ENCODE results near the gene OAS3. TPM values are rescaled to one million over a fixed set of nuclear protein-coding genes. Genes with fewer than 3 reads are reported as not detected.
"Not testable (repeated sequence)": the region's sequence is repeated elsewhere in the genome, so short reads cannot be mapped to it uniquely, and the experiment has no call there.

Gene OAS3
- polyA plus RNA-seq, 1 of the 3 experiments (the other 2 are of a cell fraction) = 3.0 TPM

DNA sequence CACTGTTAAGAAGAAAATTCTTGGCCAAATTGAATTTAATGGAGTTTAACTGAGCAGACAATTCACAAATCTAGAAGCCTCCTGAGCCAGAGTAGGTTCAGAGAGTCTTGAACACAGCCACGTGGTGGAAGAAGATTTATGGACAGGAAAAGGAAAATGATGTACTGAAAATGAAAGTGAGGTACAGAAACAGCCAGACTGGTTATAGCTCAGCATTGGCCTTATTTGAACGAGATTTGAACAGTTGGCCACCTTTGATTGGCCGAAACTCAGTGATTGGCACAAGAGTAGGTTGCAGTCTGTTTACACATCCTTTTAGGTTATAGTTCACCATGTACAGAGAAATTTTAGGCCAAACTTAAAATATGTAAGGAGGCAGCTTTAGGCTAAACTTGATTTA lies 50.0 kb downstream of the OAS3 start:
- Histone ChIP-seq H3K79me2 (ENCODE audit: insufficient read depth) (no peaks in the 10 kb centered on the region), H3K4me3 (ENCODE audit: low read depth in 2 of 2, low read length in 1 of 2) (no peak overlapping the region), H2AFZ (ENCODE audit: low read depth) (no peak overlapping the region), H3K27ac (ENCODE audit: low read depth in 2 of 2, low read length in 1 of 2) (no peak overlapping the region), H4K20me1 (ENCODE audit: insufficient read depth) (no peaks in the 10 kb centered on the region), H3K4me2 (no peak overlapping the region), H3K9me3 (no peaks in the 10 kb centered on the region), H3K9ac (no peak overlapping the region), H3K27me3 (ENCODE audit: insufficient read depth) (no peaks in the 10 kb centered on the region), H3K4me1 (ENCODE audit: control insufficient read depth in 1 of 2, insufficient read depth in 2 of 2, low read depth in 1 of 2, low read length in 1 of 2) (no peaks in the 10 kb centered on the region), H3K9me2 (no peaks in the 10 kb centered on the region), H3F3A (replicated peaks; ENCODE audit: insufficient read depth) (no peaks in the 10 kb centered on the region), H3K36me3 (replicated peaks in 1 of 2; ENCODE audit: control insufficient read depth in 1 of 2, insufficient read depth in 2 of 2, low read length in 1 of 2) (no peaks in the 10 kb centered on the region)
- WGBS (ENCODE audit: low lambda C conversion rate) = 26% methylated on average over 3 of the region's 3 CpGs
- DNase-seq = no peak
- CTCF ChIA-PET = interaction anchor here (1.6 kb wide), 1 partner anchor 42 kb away, joined by 6 read pairs; no protein-coding TSS in a partner anchor
- POLR2A ChIA-PET = no interaction called here
- TF ChIP-seq, protein P1, sequence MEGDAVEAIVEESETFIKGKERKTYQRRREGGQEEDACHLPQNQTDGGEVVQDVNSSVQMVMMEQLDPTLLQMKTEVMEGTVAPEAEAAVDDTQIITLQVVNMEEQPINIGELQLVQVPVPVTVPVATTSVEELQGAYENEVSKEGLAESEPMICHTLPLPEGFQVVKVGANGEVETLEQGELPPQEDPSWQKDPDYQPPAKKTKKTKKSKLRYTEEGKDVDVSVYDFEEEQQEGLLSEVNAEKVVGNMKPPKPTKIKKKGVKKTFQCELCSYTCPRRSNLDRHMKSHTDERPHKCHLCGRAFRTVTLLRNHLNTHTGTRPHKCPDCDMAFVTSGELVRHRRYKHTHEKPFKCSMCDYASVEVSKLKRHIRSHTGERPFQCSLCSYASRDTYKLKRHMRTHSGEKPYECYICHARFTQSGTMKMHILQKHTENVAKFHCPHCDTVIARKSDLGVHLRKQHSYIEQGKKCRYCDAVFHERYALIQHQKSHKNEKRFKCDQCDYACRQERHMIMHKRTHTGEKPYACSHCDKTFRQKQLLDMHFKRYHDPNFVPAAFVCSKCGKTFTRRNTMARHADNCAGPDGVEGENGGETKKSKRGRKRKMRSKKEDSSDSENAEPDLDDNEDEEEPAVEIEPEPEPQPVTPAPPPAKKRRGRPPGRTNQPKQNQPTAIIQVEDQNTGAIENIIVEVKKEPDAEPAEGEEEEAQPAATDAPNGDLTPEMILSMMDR (IDR thresholded peaks at IDR 0.05) = no peak

DNA sequence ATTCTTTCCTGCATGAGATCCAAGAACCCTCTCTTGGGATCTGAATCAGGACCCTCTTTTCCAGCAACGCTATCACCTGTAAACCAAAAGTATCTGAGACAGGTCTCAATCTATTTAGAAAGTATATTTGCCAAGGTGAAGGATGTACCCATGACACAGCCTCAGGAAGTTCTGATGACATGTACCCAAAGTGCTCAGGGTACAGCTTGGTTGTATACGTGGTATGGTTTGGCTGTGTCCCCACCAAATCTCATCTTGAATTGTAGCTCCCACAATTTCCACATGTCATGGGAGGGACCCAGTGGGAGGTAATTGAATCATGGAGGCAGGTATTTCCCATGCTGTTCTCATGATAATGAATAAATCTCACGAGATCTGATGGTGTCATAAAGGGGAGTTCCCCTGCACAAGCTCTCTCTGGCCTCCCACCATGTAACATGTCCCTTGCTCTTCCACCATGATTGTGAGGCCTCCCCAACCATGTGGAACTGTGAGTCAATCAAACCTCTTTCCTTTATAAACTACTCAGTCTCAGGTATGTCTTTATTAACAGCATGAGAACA lies 50.6 kb downstream of the OAS3 start:
- H3K4me2 ChIP-seq; POLR2A ChIA-PET; H3K27me3 ChIP-seq (ENCODE audit: insufficient read depth); DNase-seq; H3K9ac ChIP-seq; H3K9me3 ChIP-seq; H3K4me1 ChIP-seq (ENCODE audit: control insufficient read depth in 1 of 2, insufficient read depth in 2 of 2, low read depth in 1 of 2, low read length in 1 of 2); H3K27ac ChIP-seq (ENCODE audit: low read depth in 2 of 2, low read length in 1 of 2); H3F3A ChIP-seq (replicated peaks; ENCODE audit: insufficient read depth); H3K79me2 ChIP-seq (ENCODE audit: insufficient read depth); H3K9me2 ChIP-seq; H3K36me3 ChIP-seq (replicated peaks in 1 of 2; ENCODE audit: control insufficient read depth in 1 of 2, insufficient read depth in 2 of 2, low read length in 1 of 2); H4K20me1 ChIP-seq (ENCODE audit: insufficient read depth); H2AFZ ChIP-seq (ENCODE audit: low read depth); H3K4me3 ChIP-seq (ENCODE audit: low read depth in 2 of 2, low read length in 1 of 2): not testable (repeated sequence)
- WGBS (ENCODE audit: low lambda C conversion rate) = 32% methylated on average over 3 of the region's 3 CpGs
- CTCF ChIA-PET = interaction anchor here (1.6 kb wide), 1 partner anchor 42 kb away, joined by 6 read pairs; no protein-coding TSS in a partner anchor

DNA sequence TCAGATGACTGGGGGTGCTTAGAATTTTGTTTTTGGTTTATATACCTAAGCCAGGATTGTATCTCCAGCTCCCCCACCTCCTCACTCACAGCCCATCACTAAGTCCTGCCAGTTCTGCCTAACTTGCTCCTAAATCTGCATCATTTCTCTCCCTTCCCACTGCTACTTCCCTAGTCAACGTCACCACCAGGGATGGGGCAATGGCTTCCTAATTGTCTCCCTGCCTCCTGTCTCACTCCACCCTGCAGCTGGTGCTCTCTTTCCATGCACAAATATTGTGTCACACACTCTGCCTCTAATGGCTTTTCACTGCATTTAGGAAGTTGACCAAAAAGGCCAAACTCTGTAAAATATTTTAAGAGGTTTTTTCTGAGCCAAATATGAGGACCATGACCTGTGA lies 51.5 kb downstream of the OAS3 start:
- ChIA-PET POLR2A (no interaction called here), CTCF (interaction anchor here (1.6 kb wide), 1 partner anchor 41 kb away, joined by 6 read pairs; no protein-coding TSS in a partner anchor)
- H3K27ac ChIP-seq (ENCODE audit: low read depth in 2 of 2, low read length in 1 of 2) = no peak overlapping the region
- no peak overlapping the region for H3K9ac ChIP-seq
- H3K4me3 ChIP-seq (ENCODE audit: low read depth in 2 of 2, low read length in 1 of 2) = no peak overlapping the region
- H3K9me3 ChIP-seq = no peaks in the 10 kb centered on the region
- DNase-seq = no peak
- H3K36me3 ChIP-seq (replicated peaks in 1 of 2; ENCODE audit: control insufficient read depth in 1 of 2, insufficient read depth in 2 of 2, low read length in 1 of 2) = no peaks in the 10 kb centered on the region
- no peaks in the 10 kb centered on the region for H3K9me2 ChIP-seq
- WGBS (ENCODE audit: low lambda C conversion rate) = 18% methylated on average over 1 of the region's 1 CpG
- no peaks in the 10 kb centered on the region for H3K4me1 ChIP-seq (ENCODE audit: control insufficient read depth in 1 of 2, insufficient read depth in 2 of 2, low read depth in 1 of 2, low read length in 1 of 2)
- no peak overlapping the region for H3K4me2 ChIP-seq
- H3K79me2 ChIP-seq (ENCODE audit: insufficient read depth) = no peaks in the 10 kb centered on the region
- H4K20me1 ChIP-seq (ENCODE audit: insufficient read depth) = no peaks in the 10 kb centered on the region
- no peaks in the 10 kb centered on the region for H3F3A ChIP-seq (replicated peaks; ENCODE audit: insufficient read depth)
- no peaks in the 10 kb centered on the region for H3K27me3 ChIP-seq (ENCODE audit: insufficient read depth)
- no peak overlapping the region for H2AFZ ChIP-seq (ENCODE audit: low read depth)
- TF ChIP-seq RCOR1 (IDR thresholded peaks at IDR 0.05; ENCODE audit: low read length) (no peak), RAD21 (IDR thresholded peaks at IDR 0.05; ENCODE audit: low read length) (no peak), SMC3 (IDR thresholded peaks at IDR 0.05; ENCODE audit: low read depth, low read length) (no peak), GATA2 (CRISPR knock-in tag; IDR thresholded peaks at IDR 0.05) (no peak), ELF1 (IDR thresholded peaks at IDR 0.05) (no peak), GABPA (IDR thresholded peaks at IDR 0.05; ENCODE audit: low read depth) (no peak), SIN3A (IDR thresholded peaks at IDR 0.05; ENCODE audit: borderline replicate concordance, low read depth, low read length) (no peak), NRF1 (IDR thresholded peaks at IDR 0.05; ENCODE audit: low read depth, low read length) (no peak), YY1 (IDR thresholded peaks at IDR 0.05; ENCODE audit: low read depth) (no peak)
- TF ChIP-seq, protein P2, sequence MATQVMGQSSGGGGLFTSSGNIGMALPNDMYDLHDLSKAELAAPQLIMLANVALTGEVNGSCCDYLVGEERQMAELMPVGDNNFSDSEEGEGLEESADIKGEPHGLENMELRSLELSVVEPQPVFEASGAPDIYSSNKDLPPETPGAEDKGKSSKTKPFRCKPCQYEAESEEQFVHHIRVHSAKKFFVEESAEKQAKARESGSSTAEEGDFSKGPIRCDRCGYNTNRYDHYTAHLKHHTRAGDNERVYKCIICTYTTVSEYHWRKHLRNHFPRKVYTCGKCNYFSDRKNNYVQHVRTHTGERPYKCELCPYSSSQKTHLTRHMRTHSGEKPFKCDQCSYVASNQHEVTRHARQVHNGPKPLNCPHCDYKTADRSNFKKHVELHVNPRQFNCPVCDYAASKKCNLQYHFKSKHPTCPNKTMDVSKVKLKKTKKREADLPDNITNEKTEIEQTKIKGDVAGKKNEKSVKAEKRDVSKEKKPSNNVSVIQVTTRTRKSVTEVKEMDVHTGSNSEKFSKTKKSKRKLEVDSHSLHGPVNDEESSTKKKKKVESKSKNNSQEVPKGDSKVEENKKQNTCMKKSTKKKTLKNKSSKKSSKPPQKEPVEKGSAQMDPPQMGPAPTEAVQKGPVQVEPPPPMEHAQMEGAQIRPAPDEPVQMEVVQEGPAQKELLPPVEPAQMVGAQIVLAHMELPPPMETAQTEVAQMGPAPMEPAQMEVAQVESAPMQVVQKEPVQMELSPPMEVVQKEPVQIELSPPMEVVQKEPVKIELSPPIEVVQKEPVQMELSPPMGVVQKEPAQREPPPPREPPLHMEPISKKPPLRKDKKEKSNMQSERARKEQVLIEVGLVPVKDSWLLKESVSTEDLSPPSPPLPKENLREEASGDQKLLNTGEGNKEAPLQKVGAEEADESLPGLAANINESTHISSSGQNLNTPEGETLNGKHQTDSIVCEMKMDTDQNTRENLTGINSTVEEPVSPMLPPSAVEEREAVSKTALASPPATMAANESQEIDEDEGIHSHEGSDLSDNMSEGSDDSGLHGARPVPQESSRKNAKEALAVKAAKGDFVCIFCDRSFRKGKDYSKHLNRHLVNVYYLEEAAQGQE (IDR thresholded peaks at IDR 0.05; ENCODE audit: low read depth, low read length) = no peak
- TF ChIP-seq, protein P3, sequence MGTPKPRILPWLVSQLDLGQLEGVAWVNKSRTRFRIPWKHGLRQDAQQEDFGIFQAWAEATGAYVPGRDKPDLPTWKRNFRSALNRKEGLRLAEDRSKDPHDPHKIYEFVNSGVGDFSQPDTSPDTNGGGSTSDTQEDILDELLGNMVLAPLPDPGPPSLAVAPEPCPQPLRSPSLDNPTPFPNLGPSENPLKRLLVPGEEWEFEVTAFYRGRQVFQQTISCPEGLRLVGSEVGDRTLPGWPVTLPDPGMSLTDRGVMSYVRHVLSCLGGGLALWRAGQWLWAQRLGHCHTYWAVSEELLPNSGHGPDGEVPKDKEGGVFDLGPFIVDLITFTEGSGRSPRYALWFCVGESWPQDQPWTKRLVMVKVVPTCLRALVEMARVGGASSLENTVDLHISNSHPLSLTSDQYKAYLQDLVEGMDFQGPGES (IDR thresholded peaks at IDR 0.05; ENCODE audit: low read depth, low read length) = no peak
- TF ChIP-seq, protein P4, sequence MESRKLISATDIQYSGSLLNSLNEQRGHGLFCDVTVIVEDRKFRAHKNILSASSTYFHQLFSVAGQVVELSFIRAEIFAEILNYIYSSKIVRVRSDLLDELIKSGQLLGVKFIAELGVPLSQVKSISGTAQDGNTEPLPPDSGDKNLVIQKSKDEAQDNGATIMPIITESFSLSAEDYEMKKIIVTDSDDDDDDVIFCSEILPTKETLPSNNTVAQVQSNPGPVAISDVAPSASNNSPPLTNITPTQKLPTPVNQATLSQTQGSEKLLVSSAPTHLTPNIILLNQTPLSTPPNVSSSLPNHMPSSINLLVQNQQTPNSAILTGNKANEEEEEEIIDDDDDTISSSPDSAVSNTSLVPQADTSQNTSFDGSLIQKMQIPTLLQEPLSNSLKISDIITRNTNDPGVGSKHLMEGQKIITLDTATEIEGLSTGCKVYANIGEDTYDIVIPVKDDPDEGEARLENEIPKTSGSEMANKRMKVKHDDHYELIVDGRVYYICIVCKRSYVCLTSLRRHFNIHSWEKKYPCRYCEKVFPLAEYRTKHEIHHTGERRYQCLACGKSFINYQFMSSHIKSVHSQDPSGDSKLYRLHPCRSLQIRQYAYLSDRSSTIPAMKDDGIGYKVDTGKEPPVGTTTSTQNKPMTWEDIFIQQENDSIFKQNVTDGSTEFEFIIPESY (IDR thresholded peaks at IDR 0.05; ENCODE audit: borderline replicate concordance, low read depth) = no peak
